ENCODE data around the gene TRIM44. TPM values are rescaled to one million over a fixed set of nuclear protein-coding genes. Genes with fewer than 3 reads are reported as not detected.

TRIM44 gene
- polyA plus RNA-seq, 2 donors = 3.1 to 6.2 TPM

- H3K36me3 ChIP-seq (ENCODE audit: control insufficient read depth in 2 of 2, insufficient read depth in 2 of 2, low read length in 1 of 2) = peaks cover 0 to 4% of the 10 kb centered on the region in 2 donors
- peaks cover 2 to 9% of the 10 kb centered on the region in 2 donors for H3K4me1 ChIP-seq (ENCODE audit: control insufficient read depth in 2 of 2, insufficient read depth in 2 of 2, low read length in 1 of 2)
- H3K4me3 ChIP-seq (ENCODE audit: low read depth in 1 of 2, low read length in 2 of 2) = no peak overlapping the region
- H3K27me3 ChIP-seq (ENCODE audit: control insufficient read depth in 1 of 2, insufficient read depth in 2 of 2, low read length in 2 of 2) = no peaks in the 10 kb centered on the region
- no peaks in the 10 kb centered on the region for H3K9me3 ChIP-seq (ENCODE audit: control insufficient read depth in 2 of 2, insufficient read depth in 1 of 2, low read depth in 1 of 2, low read length in 1 of 2)
- no peak overlapping the region for H3K27ac ChIP-seq (ENCODE audit: low read depth in 2 of 2, low read length in 1 of 2)
- 76% methylated on average over 7 of the region's 7 CpGs for WGBS, 2 donors
These were observed 124.5 kb downstream of the TRIM44 start for GRCh38 chr11:35787013-35787504.

GRCh38 chr11:35787626-35788025 is 125.1 kb downstream of the TRIM44 start:
- 93 to 100% methylated on average over 1 of the region's 1 CpG for WGBS, 2 donors
- H3K36me3 ChIP-seq (ENCODE audit: control insufficient read depth in 2 of 2, insufficient read depth in 2 of 2, low read length in 1 of 2) = peaks cover 0 to 4% of the 10 kb centered on the region in 2 donors
- H3K4me1 ChIP-seq (ENCODE audit: control insufficient read depth in 2 of 2, insufficient read depth in 2 of 2, low read length in 1 of 2) = peaks cover 2 to 9% of the 10 kb centered on the region in 2 donors
- H3K9me3 ChIP-seq (ENCODE audit: control insufficient read depth in 2 of 2, insufficient read depth in 1 of 2, low read depth in 1 of 2, low read length in 1 of 2) = no peaks in the 10 kb centered on the region
- no peaks in the 10 kb centered on the region for H3K27me3 ChIP-seq (ENCODE audit: control insufficient read depth in 1 of 2, insufficient read depth in 2 of 2, low read length in 2 of 2)
- H3K27ac ChIP-seq (ENCODE audit: low read depth in 2 of 2, low read length in 1 of 2) = no peak overlapping the region
- H3K4me3 ChIP-seq (ENCODE audit: low read depth in 1 of 2, low read length in 2 of 2) = no peak overlapping the region

GRCh38 chr11:35791088-35791958 is 128.7 kb downstream of the TRIM44 start:
- WGBS, 2 donors = 74 to 77% methylated on average over 6 of the region's 6 CpGs
- no peaks in the 10 kb centered on the region for H3K9me3 ChIP-seq (ENCODE audit: control insufficient read depth in 2 of 2, insufficient read depth in 1 of 2, low read depth in 1 of 2, low read length in 1 of 2)
- no peak overlapping the region for H3K27ac ChIP-seq (ENCODE audit: low read depth in 2 of 2, low read length in 1 of 2)
- H3K27me3 ChIP-seq (ENCODE audit: control insufficient read depth in 1 of 2, insufficient read depth in 2 of 2, low read length in 2 of 2) = no peaks in the 10 kb centered on the region
- H3K36me3 ChIP-seq (ENCODE audit: control insufficient read depth in 2 of 2, insufficient read depth in 2 of 2, low read length in 1 of 2) = peaks cover 0 to 4% of the 10 kb centered on the region in 2 donors
- H3K4me3 ChIP-seq (ENCODE audit: low read depth in 1 of 2, low read length in 2 of 2) = no peak overlapping the region
- peaks cover 2 to 7% of the 10 kb centered on the region in 2 donors for H3K4me1 ChIP-seq (ENCODE audit: control insufficient read depth in 2 of 2, insufficient read depth in 2 of 2, low read length in 1 of 2)

GRCh38 chr11:35792148-35792845 is 129.7 kb downstream of the TRIM44 start:
- no peaks in the 10 kb centered on the region for H3K27me3 ChIP-seq (ENCODE audit: control insufficient read depth in 1 of 2, insufficient read depth in 2 of 2, low read length in 2 of 2)
- H3K36me3 ChIP-seq (ENCODE audit: control insufficient read depth in 2 of 2, insufficient read depth in 2 of 2, low read length in 1 of 2) = no peaks in the 10 kb centered on the region
- no peaks in the 10 kb centered on the region for H3K9me3 ChIP-seq (ENCODE audit: control insufficient read depth in 2 of 2, insufficient read depth in 1 of 2, low read depth in 1 of 2, low read length in 1 of 2)
- no peak overlapping the region for H3K4me3 ChIP-seq (ENCODE audit: low read depth in 1 of 2, low read length in 2 of 2)
- no peak overlapping the region for H3K27ac ChIP-seq (ENCODE audit: low read depth in 2 of 2, low read length in 1 of 2)
- H3K4me1 ChIP-seq (ENCODE audit: control insufficient read depth in 2 of 2, insufficient read depth in 2 of 2, low read length in 1 of 2) = peaks cover 0 to 7% of the 10 kb centered on the region in 2 donors
- WGBS, 2 donors = 70 to 81% methylated on average over 4 of the region's 4 CpGs

- Histone ChIP-seq H3K27me3 (ENCODE audit: control insufficient read depth in 1 of 2, insufficient read depth in 2 of 2, low read length in 2 of 2) (no peaks in the 10 kb centered on the region), H3K4me1 (ENCODE audit: control insufficient read depth in 2 of 2, insufficient read depth in 2 of 2, low read length in 1 of 2) (peaks cover 0 to 5% of the 10 kb centered on the region in 2 donors), H3K27ac (ENCODE audit: low read depth in 2 of 2, low read length in 1 of 2) (no peak overlapping the region), H3K9me3 (ENCODE audit: control insufficient read depth in 2 of 2, insufficient read depth in 1 of 2, low read depth in 1 of 2, low read length in 1 of 2) (no peaks in the 10 kb centered on the region), H3K4me3 (ENCODE audit: low read depth in 1 of 2, low read length in 2 of 2) (no peak overlapping the region), H3K36me3 (ENCODE audit: control insufficient read depth in 2 of 2, insufficient read depth in 2 of 2, low read length in 1 of 2) (no peaks in the 10 kb centered on the region)
- 68 to 74% methylated on average over 2 of the region's 2 CpGs for WGBS, 2 donors
These were observed 130.2 kb downstream of the TRIM44 start for GRCh38 chr11:35792846-35793192.

GRCh38 chr11:35794333-35794732 is 131.8 kb downstream of the TRIM44 start:
- WGBS, 2 donors = 89 to 99% methylated on average over 2 of the region's 2 CpGs
- no peak overlapping the region for H3K27ac ChIP-seq (ENCODE audit: low read depth in 2 of 2, low read length in 1 of 2)
- no peaks in the 10 kb centered on the region for H3K27me3 ChIP-seq (ENCODE audit: control insufficient read depth in 1 of 2, insufficient read depth in 2 of 2, low read length in 2 of 2)
- no peaks in the 10 kb centered on the region for H3K36me3 ChIP-seq (ENCODE audit: control insufficient read depth in 2 of 2, insufficient read depth in 2 of 2, low read length in 1 of 2)
- H3K4me3 ChIP-seq (ENCODE audit: low read depth in 1 of 2, low read length in 2 of 2) = no peak overlapping the region
- H3K4me1 ChIP-seq (ENCODE audit: control insufficient read depth in 2 of 2, insufficient read depth in 2 of 2, low read length in 1 of 2) = no peaks in the 10 kb centered on the region
- no peaks in the 10 kb centered on the region for H3K9me3 ChIP-seq (ENCODE audit: control insufficient read depth in 2 of 2, insufficient read depth in 1 of 2, low read depth in 1 of 2, low read length in 1 of 2)

- Histone ChIP-seq H3K36me3 (ENCODE audit: control insufficient read depth in 2 of 2, insufficient read depth in 2 of 2, low read length in 1 of 2) (no peaks in the 10 kb centered on the region), H3K4me3 (ENCODE audit: low read depth in 1 of 2, low read length in 2 of 2) (no peak overlapping the region), H3K4me1 (ENCODE audit: control insufficient read depth in 2 of 2, insufficient read depth in 2 of 2, low read length in 1 of 2) (no peaks in the 10 kb centered on the region), H3K9me3 (ENCODE audit: control insufficient read depth in 2 of 2, insufficient read depth in 1 of 2, low read depth in 1 of 2, low read length in 1 of 2) (no peaks in the 10 kb centered on the region), H3K27ac (ENCODE audit: low read depth in 2 of 2, low read length in 1 of 2) (no peak overlapping the region), H3K27me3 (ENCODE audit: control insufficient read depth in 1 of 2, insufficient read depth in 2 of 2, low read length in 2 of 2) (no peaks in the 10 kb centered on the region)
- 87 to 90% methylated on average over 3 of the region's 3 CpGs for WGBS, 2 donors
These were observed 132.3 kb downstream of the TRIM44 start for GRCh38 chr11:35794850-35795249.

GRCh38 chr11:35796562-35796961 is 134.0 kb downstream of the TRIM44 start:
- Histone ChIP-seq H3K27me3 (ENCODE audit: control insufficient read depth in 1 of 2, insufficient read depth in 2 of 2, low read length in 2 of 2) (no peaks in the 10 kb centered on the region), H3K36me3 (ENCODE audit: control insufficient read depth in 2 of 2, insufficient read depth in 2 of 2, low read length in 1 of 2) (no peaks in the 10 kb centered on the region), H3K27ac (ENCODE audit: low read depth in 2 of 2, low read length in 1 of 2) (no peak overlapping the region), H3K4me3 (ENCODE audit: low read depth in 1 of 2, low read length in 2 of 2) (no peak overlapping the region), H3K9me3 (ENCODE audit: control insufficient read depth in 2 of 2, insufficient read depth in 1 of 2, low read depth in 1 of 2, low read length in 1 of 2) (no peaks in the 10 kb centered on the region), H3K4me1 (ENCODE audit: control insufficient read depth in 2 of 2, insufficient read depth in 2 of 2, low read length in 1 of 2) (peaks cover 0 to 3% of the 10 kb centered on the region in 2 donors)
- 54 to 68% methylated on average over 3 of the region's 3 CpGs for WGBS, 2 donors

GRCh38 chr11:35798423-35798822 is 135.8 kb downstream of the TRIM44 start:
- Histone ChIP-seq H3K36me3 (ENCODE audit: control insufficient read depth in 2 of 2, insufficient read depth in 2 of 2, low read length in 1 of 2) (no peaks in the 10 kb centered on the region), H3K4me3 (ENCODE audit: low read depth in 1 of 2, low read length in 2 of 2) (no peak overlapping the region), H3K9me3 (ENCODE audit: control insufficient read depth in 2 of 2, insufficient read depth in 1 of 2, low read depth in 1 of 2, low read length in 1 of 2) (no peaks in the 10 kb centered on the region), H3K4me1 (ENCODE audit: control insufficient read depth in 2 of 2, insufficient read depth in 2 of 2, low read length in 1 of 2) (peaks cover 0 to 3% of the 10 kb centered on the region in 2 donors), H3K27me3 (ENCODE audit: control insufficient read depth in 1 of 2, insufficient read depth in 2 of 2, low read length in 2 of 2) (no peaks in the 10 kb centered on the region), H3K27ac (ENCODE audit: low read depth in 2 of 2, low read length in 1 of 2) (no peak overlapping the region)
